HG02571 (cell line): Measurements from ENCODE around the gene SLC45A2.
A peak's percentile ranks its signal among the peaks of the same experiment; 100 is the strongest.
"Not testable (repeated sequence)": the region's sequence is repeated elsewhere in the genome, so short reads cannot be mapped to it uniquely, and the experiment has no call there.

ENCODE experiments used
- ATAC-seq: cut with Tn5 transposase; IDR thresholded peaks from one replicate; pipeline ENCODE4 v1.9.1; 2021; ENCODE audit warnings: mild to moderate bottlenecking, moderate library complexity; ENCODE audit not compliant: unreplicated experiment

SLC45A2 gene

DNA sequence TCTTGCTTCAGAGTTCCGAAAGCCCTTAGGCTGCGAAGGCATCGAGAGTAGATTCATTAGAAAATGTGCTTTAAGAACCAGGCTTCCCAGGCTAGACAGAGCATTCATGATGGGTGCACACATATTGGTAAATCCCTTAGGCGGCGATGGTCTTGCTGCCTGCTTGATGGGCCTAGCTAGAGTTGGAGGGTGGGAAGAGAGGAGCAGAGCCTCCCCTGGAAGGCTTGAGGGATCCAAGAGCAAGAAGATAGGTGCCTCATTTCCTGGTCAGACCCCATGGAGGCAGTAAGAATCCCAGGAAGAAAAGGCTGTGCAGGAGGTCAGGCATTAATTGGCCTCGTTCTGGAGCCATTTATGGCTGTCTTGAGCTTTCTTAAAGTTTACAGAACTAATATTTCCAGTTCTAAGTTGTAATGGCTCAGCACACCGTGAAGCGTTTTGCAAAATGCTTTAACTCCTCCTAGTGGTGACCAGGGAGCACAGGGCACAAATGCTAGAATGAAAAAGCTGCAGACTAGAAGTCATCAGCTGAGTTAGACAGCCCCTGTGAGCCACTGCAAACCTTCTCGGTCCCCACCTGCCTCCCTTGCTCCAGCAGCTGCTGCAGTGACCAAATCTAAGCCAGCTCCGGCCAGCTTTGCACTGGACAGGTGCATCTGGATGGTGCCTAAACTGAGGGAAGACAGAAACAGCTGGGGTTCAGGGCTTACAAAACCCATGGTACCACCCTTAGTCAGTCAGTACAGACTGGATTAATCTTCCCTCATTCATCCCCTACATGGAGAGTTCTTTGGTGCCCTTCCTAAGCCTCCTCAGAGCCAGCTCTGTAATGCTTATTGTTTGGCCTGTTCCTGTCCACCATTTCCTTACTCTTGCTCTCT lies 14.7 kb downstream of the SLC45A2 start:
- ATAC-seq, result no peak

GRCh38 chr5:33968211-33969005 lies 16.1 kb downstream of the SLC45A2 start:
- ATAC-seq, result no peak

DNA sequence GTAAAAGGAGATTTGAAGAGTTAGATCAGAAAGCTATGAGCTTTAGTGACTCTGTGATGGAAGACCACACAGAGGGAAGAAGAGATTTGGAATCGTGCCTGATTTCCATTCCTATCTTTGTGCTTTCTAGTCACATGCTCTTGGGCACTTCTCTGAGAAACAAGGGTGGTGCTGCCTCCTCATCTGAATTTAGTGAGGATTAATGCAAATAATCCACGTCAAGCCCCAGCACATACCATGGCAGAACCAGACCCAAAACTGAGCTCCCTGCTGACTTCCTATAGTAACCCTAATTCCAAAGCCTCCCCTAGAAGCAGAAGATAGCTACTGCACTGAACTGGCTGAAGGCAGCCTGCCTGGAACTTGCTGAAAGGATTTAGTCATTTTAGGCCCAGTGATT lies 17.7 kb downstream of the SLC45A2 start:
- ATAC-seq, result no peak

GRCh38 chr5:33964132-33964700 lies 20.3 kb downstream of the SLC45A2 start:
- no peak for ATAC-seq

DNA sequence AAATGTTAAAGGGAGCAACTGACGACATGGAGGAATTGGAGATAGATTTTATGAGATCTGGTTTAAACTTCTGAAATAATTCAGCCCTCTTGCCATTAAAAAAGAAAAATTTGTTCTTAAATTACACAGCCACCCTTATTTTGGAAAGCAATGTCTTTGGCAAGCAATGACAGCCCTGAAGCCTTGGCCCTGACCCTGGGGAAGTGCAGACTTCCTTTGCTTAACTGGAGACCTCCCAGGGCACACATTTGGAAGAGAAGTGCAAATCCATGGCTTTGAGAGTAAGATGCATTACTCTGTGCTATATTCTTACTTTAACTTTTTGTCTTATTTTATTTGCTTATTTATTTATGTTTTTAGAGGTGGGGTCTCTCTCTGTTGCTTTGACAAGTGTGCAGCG lies 26.3 kb downstream of the SLC45A2 start:
- no peak for ATAC-seq

- no peak for ATAC-seq
Measured at GRCh38 chr5:33957577-33958150, 26.8 kb downstream of the SLC45A2 start.

GRCh38 chr5:33952175-33952574 lies 32.3 kb downstream of the SLC45A2 start:
- not testable (repeated sequence) for ATAC-seq

GRCh38 chr5:33944543-33945132 lies 39.9 kb downstream of the SLC45A2 start:
- no peak for ATAC-seq

DNA sequence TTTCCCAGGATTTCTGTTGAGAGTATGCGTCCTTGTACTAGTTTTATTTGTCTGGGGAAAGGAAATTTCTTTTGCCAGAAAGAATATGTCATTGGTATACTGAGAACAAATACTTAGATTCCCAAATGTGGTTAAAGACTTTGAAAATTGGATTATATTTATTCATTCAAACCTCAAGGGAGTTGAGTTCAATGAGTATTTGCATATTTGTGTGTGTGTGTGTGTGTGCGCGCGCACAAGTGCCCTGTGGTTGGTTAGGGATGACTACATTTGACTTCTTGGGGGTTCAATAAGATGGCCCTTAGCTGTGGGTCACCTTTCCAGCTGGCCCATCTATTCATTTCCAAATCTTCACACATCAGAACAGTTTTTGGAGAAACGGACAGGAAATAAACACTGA lies 43.4 kb downstream of the SLC45A2 start:
- ATAC-seq, result no peak

- ATAC-seq, result no peak
Measured at GRCh38 chr5:33939556-33940262, 44.8 kb downstream of the SLC45A2 start.

- no peak for ATAC-seq
Measured at GRCh38 chr5:33938881-33939280, 45.6 kb downstream of the SLC45A2 start.

- no peak for ATAC-seq
Measured at GRCh38 chr5:33938507-33938796, 46.0 kb downstream of the SLC45A2 start.

GRCh38 chr5:33937707-33938506 lies 46.6 kb downstream of the SLC45A2 start:
- no peak for ATAC-seq

DNA sequence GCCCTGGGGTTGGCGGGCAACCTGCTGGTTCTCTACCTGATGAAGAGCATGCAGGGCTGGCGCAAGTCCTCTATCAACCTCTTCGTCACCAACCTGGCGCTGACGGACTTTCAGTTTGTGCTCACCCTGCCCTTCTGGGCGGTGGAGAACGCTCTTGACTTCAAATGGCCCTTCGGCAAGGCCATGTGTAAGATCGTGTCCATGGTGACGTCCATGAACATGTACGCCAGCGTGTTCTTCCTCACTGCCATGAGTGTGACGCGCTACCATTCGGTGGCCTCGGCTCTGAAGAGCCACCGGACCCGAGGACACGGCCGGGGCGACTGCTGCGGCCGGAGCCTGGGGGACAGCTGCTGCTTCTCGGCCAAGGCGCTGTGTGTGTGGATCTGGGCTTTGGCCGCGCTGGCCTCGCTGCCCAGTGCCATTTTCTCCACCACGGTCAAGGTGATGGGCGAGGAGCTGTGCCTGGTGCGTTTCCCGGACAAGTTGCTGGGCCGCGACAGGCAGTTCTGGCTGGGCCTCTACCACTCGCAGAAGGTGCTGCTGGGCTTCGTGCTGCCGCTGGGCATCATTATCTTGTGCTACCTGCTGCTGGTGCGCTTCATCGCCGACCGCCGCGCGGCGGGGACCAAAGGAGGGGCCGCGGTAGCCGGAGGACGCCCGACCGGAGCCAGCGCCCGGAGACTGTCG lies 47.3 kb downstream of the SLC45A2 start:
- ATAC-seq, result no peak

DNA sequence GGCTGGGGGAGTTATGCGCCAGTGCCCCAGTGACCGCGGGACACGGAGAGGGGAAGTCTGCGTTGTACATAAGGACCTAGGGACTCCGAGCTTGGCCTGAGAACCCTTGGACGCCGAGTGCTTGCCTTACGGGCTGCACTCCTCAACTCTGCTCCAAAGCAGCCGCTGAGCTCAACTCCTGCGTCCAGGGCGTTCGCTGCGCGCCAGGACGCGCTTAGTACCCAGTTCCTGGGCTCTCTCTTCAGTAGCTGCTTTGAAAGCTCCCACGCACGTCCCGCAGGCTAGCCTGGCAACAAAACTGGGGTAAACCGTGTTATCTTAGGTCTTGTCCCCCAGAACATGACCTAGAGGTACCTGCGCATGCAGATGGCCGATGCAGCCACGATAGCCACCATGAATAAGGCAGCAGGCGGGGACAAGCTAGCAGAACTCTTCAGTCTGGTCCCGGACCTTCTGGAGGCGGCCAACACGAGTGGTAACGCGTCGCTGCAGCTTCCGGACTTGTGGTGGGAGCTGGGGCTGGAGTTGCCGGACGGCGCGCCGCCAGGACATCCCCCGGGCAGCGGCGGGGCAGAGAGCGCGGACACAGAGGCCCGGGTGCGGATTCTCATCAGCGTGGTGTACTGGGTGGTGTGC lies 48.0 kb downstream of the SLC45A2 start, which contains the start of gene RXFP3:
TSS of gene RXFP3 (plus strand) at position 6 of the 636 bp plus-strand sequence. CDS start at position 361, 355 bp downstream.
- no peak for ATAC-seq

- ATAC-seq, result no peak
Measured at GRCh38 chr5:33936004-33936380, 48.5 kb downstream of the SLC45A2 start.

DNA sequence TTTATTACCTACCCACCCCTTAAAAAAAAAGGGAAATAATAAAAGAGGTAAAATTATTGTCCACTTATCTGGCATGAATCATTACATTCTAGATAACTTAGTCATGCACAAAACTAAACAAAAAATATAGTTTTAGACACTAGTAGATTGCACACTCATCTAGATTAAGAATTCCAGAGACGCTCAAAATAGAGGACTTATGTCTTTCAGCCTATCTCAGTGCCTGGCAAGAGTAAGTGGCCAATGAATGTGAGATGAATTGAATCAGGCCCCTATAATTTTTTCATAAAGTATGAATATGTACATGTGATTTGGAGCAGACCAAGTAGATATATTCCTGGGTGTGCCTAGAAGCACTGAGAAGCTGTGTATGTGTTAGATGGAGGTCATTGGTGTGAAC lies 50.3 kb downstream of the SLC45A2 start:
- ATAC-seq, result peak; percentile 13

DNA sequence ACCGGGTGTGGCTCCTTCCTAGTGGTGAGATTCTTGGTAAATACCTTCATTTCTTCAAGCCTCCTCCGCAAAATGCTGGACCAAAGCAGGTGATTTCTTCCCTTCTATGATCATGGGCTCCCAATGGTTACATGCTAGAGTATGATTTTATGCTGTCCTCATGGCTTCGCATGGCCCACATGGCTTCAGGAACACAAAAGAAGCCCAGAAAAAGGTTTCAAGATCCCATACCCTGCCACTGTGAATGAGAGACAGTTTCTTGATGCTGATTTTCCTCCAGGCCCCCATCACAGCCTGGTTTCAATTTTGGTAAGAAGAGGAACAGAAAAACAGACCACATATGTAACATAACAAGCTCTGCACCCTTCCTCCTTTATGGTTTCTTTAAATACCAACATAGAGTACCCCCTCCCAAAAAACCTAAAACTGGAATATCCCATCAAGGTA lies 50.7 kb downstream of the SLC45A2 start:
- peak; percentile 84 for ATAC-seq
